GM23338 (cell line): ENCODE results near the gene MTR. TPM values are rescaled to one million over a fixed set of nuclear protein-coding genes. Genes with fewer than 3 reads are reported as not detected.

Experiments
- ATAC-seq: fragments of 200-7000 bp; cut with Tn5 transposase; 3 replicates; pipeline ENCODE4 v1.9.1; 2020
- DNase-seq: peaks from one replicate; pipeline ENCODE4 v3.0.0-alpha.2; 2015; ENCODE audit warnings: low spot score
- H2AFZ ChIP-seq: fragments of 200-600 bp; sonication (generic); 2 replicates; pipeline ENCODE4 v1.8.0; 2016; ENCODE audit warnings: antibody characterized with exemption, mild to moderate bottlenecking, moderate library complexity
- H3F3A ChIP-seq: fragments of 200-600 bp; sonication (generic); replicated peaks from 2 replicates; pipeline ENCODE4 v1.8.0; 2017; ENCODE audit warnings: antibody characterized with exemption, mixed run types, low read depth
- H3K27ac ChIP-seq: fragments of 200-600 bp; sonication (generic); 2 replicates; pipeline ENCODE4 v1.6.1; 2016; ENCODE audit warnings: low read depth
- H3K27me3 ChIP-seq: fragments of 200-600 bp; sonication (generic); 2 replicates; pipeline ENCODE4 v1.8.0; 2016; ENCODE audit warnings: mild to moderate bottlenecking, mixed run types, moderate library complexity; ENCODE audit not compliant: insufficient read depth
- H3K36me3 ChIP-seq: fragments of 200-600 bp; sonication (generic); 2 replicates; pipeline ENCODE4 v1.8.0; 2016; ENCODE audit warnings: mild to moderate bottlenecking; ENCODE audit not compliant: insufficient read depth
- H3K4me1 ChIP-seq: fragments of 200-600 bp; sonication (generic); 2 replicates; pipeline ENCODE4 v1.8.0; 2016; ENCODE audit warnings: mild to moderate bottlenecking, moderate library complexity; ENCODE audit not compliant: insufficient read depth
- H3K4me2 ChIP-seq: fragments of 200-600 bp; sonication (generic); 2 replicates; pipeline ENCODE4 v1.7.1; 2017; ENCODE audit warnings: mixed run types
- H3K4me3 ChIP-seq: fragments of 200-600 bp; sonication (generic); 2 replicates; pipeline ENCODE4 v1.6.1; 2016; ENCODE audit warnings: mixed run types
- H3K79me2 ChIP-seq: fragments of 200-600 bp; sonication (generic); replicated peaks from 2 replicates; pipeline ENCODE4 v1.8.0; 2017; ENCODE audit warnings: mild to moderate bottlenecking; ENCODE audit not compliant: insufficient read depth
- H3K9me2 ChIP-seq: fragments of 200-600 bp; sonication (generic); 2 replicates; pipeline ENCODE4 v1.8.0; 2017; ENCODE audit not compliant: insufficient read depth
- H4K20me1 ChIP-seq: fragments of 200-600 bp; sonication (generic); replicated peaks from 2 replicates; pipeline ENCODE4 v1.8.0; 2017; ENCODE audit warnings: mild to moderate bottlenecking; ENCODE audit not compliant: insufficient read depth
- H3K27ac Mint-ChIP-seq: 2 replicates; pipeline ENCODE4 v1.8.0; 2020; ENCODE audit warnings: inconsistent platforms, mild to moderate bottlenecking, moderate library complexity, mixed read lengths
- H3K27me3 Mint-ChIP-seq: 3 replicates; pipeline ENCODE4 v1.8.0; 2022; ENCODE audit warnings: low read depth, mild to moderate bottlenecking, moderate library complexity, mixed read lengths, inconsistent platforms; ENCODE audit not compliant: insufficient read depth, poor library complexity
- H3K36me3 Mint-ChIP-seq: 3 replicates; pipeline ENCODE4 v1.8.0; 2021; ENCODE audit warnings: low read depth, mild to moderate bottlenecking, inconsistent platforms, moderate library complexity, mixed read lengths
- H3K4me1 Mint-ChIP-seq: 3 replicates; pipeline ENCODE4 v1.8.0; 2020; ENCODE audit warnings: mild to moderate bottlenecking, inconsistent platforms, mixed read lengths
- H3K4me3 Mint-ChIP-seq: 3 replicates; pipeline ENCODE4 v1.8.0; 2021; ENCODE audit warnings: moderate library complexity, mild to moderate bottlenecking, inconsistent platforms, mixed read lengths
- H3K9me3 Mint-ChIP-seq: 3 replicates; pipeline ENCODE4 v1.8.0; 2020; ENCODE audit warnings: moderate library complexity, mild to moderate bottlenecking, inconsistent platforms, mixed read lengths
- CREB1 ChIP-seq: fragments of 250-450 bp; sonication (Bioruptor Pico); IDR thresholded peaks from 2 replicates; pipeline ENCODE4 v1.5.0; 2020; ENCODE audit warnings: low read depth, mild to moderate bottlenecking, moderate library complexity
- CTCF ChIP-seq, 2 experiments: fragments of 200-600 bp in 1 of 2; sonication (generic) in 1 of 2; conservative IDR thresholded peaks; 2 replicates each; pipeline versions ENCODE4 v1.5.1 to v1.6.1; 2016 to 2017; ENCODE audit warnings: antibody characterized with exemption in 2 of 2, low read depth in 2 of 2, mild to moderate bottlenecking in 2 of 2, moderate library complexity in 1 of 2
- ETS1 ChIP-seq: IDR thresholded peaks from 2 replicates; pipeline ENCODE4 v1.6.1; 2016; ENCODE audit warnings: antibody characterized with exemption
- EZH2 ChIP-seq: fragments of 200-600 bp; sonication (generic); IDR thresholded peaks from one replicate; pipeline ENCODE4 v1.8.0; 2017; ENCODE audit warnings: antibody characterized with exemption, mild to moderate bottlenecking, low read depth; ENCODE audit not compliant: unreplicated experiment
- EZH2phosphoT487 ChIP-seq: fragments of 200-600 bp; sonication (generic); IDR thresholded peaks from one replicate; pipeline ENCODE4 v1.8.1; 2018; ENCODE audit warnings: antibody characterized with exemption; ENCODE audit not compliant: unreplicated experiment
- NANOG ChIP-seq: IDR thresholded peaks from 2 replicates; pipeline ENCODE4 v1.6.1; 2016; ENCODE audit warnings: antibody characterized with exemption, borderline replicate concordance
- POLR2AphosphoS5 ChIP-seq: IDR thresholded peaks from 2 replicates; pipeline ENCODE4 v1.6.1; 2016; ENCODE audit warnings: antibody characterized with exemption, low read depth
- ZNF114 ChIP-seq: fragments of 250-450 bp; sonication (Bioruptor Pico); IDR thresholded peaks from 2 replicates; pipeline ENCODE4 v1.5.0; 2020; ENCODE audit warnings: mild to moderate bottlenecking, moderate library complexity
- ZNF331 ChIP-seq: fragments of 250-450 bp; sonication (Bioruptor Pico); IDR thresholded peaks from 2 replicates; pipeline ENCODE4 v1.5.0; 2020; ENCODE audit warnings: low read depth, mild to moderate bottlenecking, moderate library complexity
- ZNF462 ChIP-seq: fragments of 250-450 bp; sonication (Bioruptor Pico); IDR thresholded peaks from 2 replicates; pipeline ENCODE4 v1.5.0; 2020; ENCODE audit warnings: mild to moderate bottlenecking, moderate library complexity
- polyA plus RNA-seq: library from polyadenylated mRNA; unstranded; fragments of >200 nt; fragmentation: Nextera tagmentation; extraction: Ambion mirVana; gene quantifications from 2 replicates; pipeline ENCODE4 v1.2.1, GENCODE V29; 2016
- total RNA-seq: library from RNA; depleted of rRNA; stranded (reverse); fragments of >200 nt; shearing (Covaris generic); gene quantifications from 2 replicates; pipeline ENCODE4 v1.2.3, GENCODE V29; 2014

The MTR gene
- total and polyA plus RNA-seq, 2 experiments from 2014 or later = 6.4 to 20.0 TPM

- Mint-ChIP-seq H3K36me3 (no peaks in the 10 kb centered on the region; the same call in 2 of the 3 replicates), H3K4me1 (peaks cover 10% of the 10 kb centered on the region), H3K4me3 (peak overlapping the region; percentile 94), H3K27me3 (peaks cover 8% of the 10 kb centered on the region), H3K9me3 (no peaks in the 10 kb centered on the region), H3K27ac (no peak overlapping the region)
- peak overlapping the region; percentile 98 for H2AFZ ChIP-seq
- H3K27me3 ChIP-seq = no peaks in the 10 kb centered on the region
- peaks cover 3% of the 10 kb centered on the region; the same call in 1 of the 2 replicates for H3K4me1 ChIP-seq
- TF ChIP-seq EZH2phosphoT487 (no peak), POLR2AphosphoS5 (no peak), CREB1 (CRISPR knock-in tag) (no peak; the same call in 1 of the 2 replicates), ZNF114 (CRISPR knock-in tag) (no peak), ETS1 (no peak), EZH2 (no peak), NANOG (no peak), CTCF (conservative IDR thresholded peaks at IDR 0.05; ENCODE audit: low read depth in 2 of 2) (no peak)
- ATAC-seq (no peak), DNase-seq (no peak)
- H4K20me1 ChIP-seq = peaks cover 10% of the 10 kb centered on the region
- H3K36me3 ChIP-seq = no peaks in the 10 kb centered on the region
- H3K79me2 ChIP-seq = peaks cover 33% of the 10 kb centered on the region
- H3F3A ChIP-seq = no peaks in the 10 kb centered on the region
- no peaks in the 10 kb centered on the region for H3K9me2 ChIP-seq
- no peak overlapping the region for H3K27ac ChIP-seq
- peak overlapping the region; percentile 94 for H3K4me3 ChIP-seq
- peak overlapping the region; percentile 95 for H3K4me2 ChIP-seq
Observed at GRCh38 chr1:236794585-236795034, 482 bp upstream of the MTR start.

GRCh38 chr1:236795757-236796667 is 920 bp downstream of the MTR start:
- peak overlapping the region; percentile 95 for H3K4me2 ChIP-seq
- H2AFZ ChIP-seq = peak overlapping the region; percentile 97
- H3K4me1 Mint-ChIP-seq = peaks cover 10% of the 10 kb centered on the region
- H3K4me1 ChIP-seq = peaks cover 3% of the 10 kb centered on the region; the same call in 1 of the 2 replicates
- no peak for TF ChIP-seq ZNF331 (CRISPR knock-in tag)
- TF ChIP-seq EZH2 = peak; percentile 13
- no peak for TF ChIP-seq ZNF462 (CRISPR knock-in tag)
- TF ChIP-seq ZNF114 (CRISPR knock-in tag) = no peak
- peak overlapping the region; percentile 94 for H3K4me3 Mint-ChIP-seq
- H3K27ac ChIP-seq = no peak overlapping the region
- peaks cover 42% of the 10 kb centered on the region for H3K79me2 ChIP-seq
- no peaks in the 10 kb centered on the region; the same call in 2 of the 3 replicates for H3K36me3 Mint-ChIP-seq
- ATAC-seq (peak; percentile 11), DNase-seq (peak; percentile 5)
- H3K27me3 ChIP-seq = no peaks in the 10 kb centered on the region
- peaks cover 8% of the 10 kb centered on the region for H3K27me3 Mint-ChIP-seq
- H3K4me3 ChIP-seq = peak overlapping the region; percentile 94
- no peaks in the 10 kb centered on the region for H3K9me3 Mint-ChIP-seq
- H4K20me1 ChIP-seq = peaks cover 13% of the 10 kb centered on the region
- H3K27ac Mint-ChIP-seq = peak overlapping the region; percentile 80
- no peaks in the 10 kb centered on the region for H3K9me2 ChIP-seq
- H3F3A ChIP-seq = no peaks in the 10 kb centered on the region
- no peaks in the 10 kb centered on the region for H3K36me3 ChIP-seq
